Heart left ventricle (tissue), 16 donors: ENCODE data around the gene DDR1. TPM values are rescaled to one million over a fixed set of nuclear protein-coding genes. Genes with fewer than 3 reads are reported as not detected.

ENCODE experiments used
- ATAC-seq, 4 donors: fragments of 200-7000 bp; cut with Tn5 transposase; one replicate each; pipeline ENCODE4 v1.9.1; 2020 to 2022; ENCODE audit warnings: moderate library complexity in 4 of 4, mild to moderate bottlenecking in 3 of 4, moderate number of reproducible peaks in 1 of 4
- DNase-seq, 5 donors: peaks; one replicate each; pipeline ENCODE4 v3.0.0-alpha.2; 2020
- H3K27ac ChIP-seq, 12 donors: fragments of 200-600 bp; sonication (generic) in 4 of 12; one replicate each; pipeline versions ENCODE4 v1.5.0 to v1.8.0; 2016 to 2022; ENCODE audit warnings: mild to moderate bottlenecking in 2 of 12
- H3K27me3 ChIP-seq, 9 donors: fragments of 200-600 bp; sonication (generic) in 2 of 9; one replicate each; pipeline versions ENCODE4 v1.5.1 to v1.8.0; 2016 to 2022; ENCODE audit warnings: mild to moderate bottlenecking in 3 of 9
- H3K36me3 ChIP-seq, 9 donors: fragments of 200-600 bp; sonication (generic) in 2 of 9; one replicate each; pipeline versions ENCODE4 v1.5.0 to v1.8.0; 2018 to 2022; ENCODE audit warnings: mild to moderate bottlenecking in 2 of 9
- H3K4me1 ChIP-seq, 12 donors: fragments of 200-600 bp; sonication (generic) in 4 of 12; one replicate each; pipeline versions ENCODE4 v1.5.0 to v1.8.0; 2016 to 2022; ENCODE audit warnings: mild to moderate bottlenecking in 3 of 12
- H3K4me3 ChIP-seq, 12 donors: fragments of 200-600 bp; sonication (generic) in 4 of 12; one replicate each; pipeline versions ENCODE4 v1.5.0 to v1.8.0; 2017 to 2022; ENCODE audit warnings: mild to moderate bottlenecking in 9 of 12, moderate library complexity in 4 of 12
- H3K9me3 ChIP-seq, 12 donors: fragments of 200-600 bp; sonication (generic) in 4 of 12; one replicate each; pipeline versions ENCODE4 v1.5.0 to v1.8.0; 2016 to 2022; ENCODE audit warnings: mild to moderate bottlenecking in 1 of 12
- CTCF ChIP-seq, 12 donors: fragments of 200-600 bp; sonication (generic) in 4 of 12; IDR thresholded peaks; one replicate each; pipeline versions ENCODE4 v1.5.0 to v1.8.0; 2018 to 2022; ENCODE audit warnings: antibody characterized with exemption in 12 of 12, mild to moderate bottlenecking in 5 of 12
- POLR2A ChIP-seq, 2 donors: fragments of 450-650 bp; IDR thresholded peaks; one replicate each; pipeline ENCODE4 v1.6.1; 2017; ENCODE audit warnings: antibody characterized with exemption in 2 of 2, mild to moderate bottlenecking in 2 of 2, moderate library complexity in 2 of 2
- WGBS, 4 donors: extraction: QIAGEN DNeasy Blood & Tissue Kit in 2 of 4; methylation state at CpG; one replicate each; pipeline versions ENCODE4 v1.1.5 to v1.1.7; 2013 to 2018; 5-methylcytosine and 5-hydroxymethylcytosine counted together
- intact Hi-C, 10 donors: fragments of 100-400 bp; cut with DNase I; formaldehyde crosslinking; loops; one replicate each; pipeline versions ENCODE4 v1.11.1 to v1.14.2; 2022
- microRNA-seq, 4 donors: library from miRNA; unstranded; fragments of <30 nt; microRNA quantifications; one replicate each; pipeline versions ENCODE4 to v1.2.0, GENCODE V29; 2017 to 2020
- polyA plus RNA-seq, 2 donors: library from polyadenylated mRNA; stranded (reverse); fragments of 200-250 nt; gene quantifications; one replicate each; pipeline ENCODE4 v1.2.3, GENCODE V29; 2013
- total RNA-seq, 9 donors: library from RNA; depleted of rRNA in 2 of 9; stranded (reverse); fragments of >200 nt in 2 of 9; fragmentation: NEBNext Ultra II Directional in 3 of 9; extraction: Animal tissue kit (Norgen Biotek cat#: 25700) in 3 of 9; gene quantifications; one replicate each; pipeline versions ENCODE4 v1.1.0 to v1.2.4, GENCODE V29; 2016 to 2023
- donor health status: ischemic (EF 13 %, LVEDD 7.1; RV severe dilation, severe dysfunction).
- donor health status: healthy with polysubstance abuse.
- donor health status: DM: no; HTN: yes; CAD: no.
- donor health status: DM: no; HTN: no; CAD: no.
- donor health status: ischemic (EF 25% LVEDD 6.9; RV normal size, moderate dysfunction).
- donor health status: ischemic (EF 25% LVEDD 5.7; RV mildly dilated, moderate dysfunction).
- donor health status: healthy.
- donor health status: DM: yes; HTN: yes; CAD: no.
- donor health status: ischemic (EF 35%, LVEDD 5.7; RV mildly dilated, moderate dysfunction).
- donor health status: nonischemic (EF 11% LVEDD 7.7; RV severe dilation, severe dysfunction).
- donor health status: DM: yes; HTN: yes; CAD: no.
- donor health status: PGD.
- donor health status: ischemic (EF 29% LVEDD 5.4; RV normal size, mild dysfunction).
- donor health status: nonischemic (EF 23%, LVEDD 6.1; RV moderate dilation, normal function).

DDR1 gene
- total and polyA plus RNA-seq, 11 donors, result 11.8 to 50.0 (median 32.0) TPM

GRCh38 chr6:30947231-30947630 lies 62.9 kb downstream of the DDR1 start:
- DNase-seq (no peak), ATAC-seq (no peak)
- WGBS, 4 donors, result 82 to 88% (median 84%) methylated on average over 4 of the region's 4 CpGs
- no peak overlapping the region for H3K4me3 ChIP-seq
- H3K36me3 ChIP-seq, result no peaks in the 10 kb centered on the region
- intact Hi-C loops, result loop anchor here in 1 of 10 donors (10.0 kb wide), 1 partner anchor 58 kb away; no protein-coding TSS in a partner anchor
- H3K9me3 ChIP-seq, result no peaks in the 10 kb centered on the region
- peaks cover 0 to 13% (median 0%) of the 10 kb centered on the region in 9 donors for H3K27me3 ChIP-seq
- peaks cover 0 to 8% (median 4%) of the 10 kb centered on the region in 12 donors for H3K4me1 ChIP-seq
- no peak overlapping the region for H3K27ac ChIP-seq
- TF ChIP-seq POLR2A (IDR thresholded peaks at IDR 0.05) (no peak), CTCF (IDR thresholded peaks at IDR 0.05) (no peak)

- H3K4me1 ChIP-seq, result no peaks in the 10 kb centered on the region
- H3K27me3 ChIP-seq, result peaks cover 0 to 8% (median 0%) of the 10 kb centered on the region in 9 donors
- H3K9me3 ChIP-seq, result no peaks in the 10 kb centered on the region
- H3K36me3 ChIP-seq, result no peaks in the 10 kb centered on the region
- ATAC-seq, result no peak
- DNase-seq, result no peak
- no peak overlapping the region for H3K27ac ChIP-seq
- 93 to 96% (median 94%) methylated on average over 6 of the region's 6 CpGs for WGBS, 4 donors
- intact Hi-C loops, result loop anchor here in 1 of 10 donors (10.0 kb wide), 1 partner anchor 56 kb away; no protein-coding TSS in a partner anchor
- H3K4me3 ChIP-seq, result no peak overlapping the region
- no peak for TF ChIP-seq POLR2A (IDR thresholded peaks at IDR 0.05)
- TF ChIP-seq CTCF (IDR thresholded peaks at IDR 0.05), result no peak
These were observed 64.5 kb downstream of the DDR1 start for GRCh38 chr6:30948811-30949210.

Small RNAs within 50 kb of the gene (microRNA-seq; reads per million reads assigned to microRNA genes)
- gene MIR4640, result 0 to 0.45 (median 0.21) reads per million in 4 donors

Other genes with a start within 250 kb of the DDR1 start
- 10 to 100 TPM; 27.9 to 58.9 (median 47.4) TPM for gene C6orf136, start 237.4 kb upstream of the DDR1 start, total RNA-seq
- gene C6orf136, start 237.4 kb upstream of the DDR1 start, polyA plus RNA-seq, result 10 to 100 TPM; 46.0 to 79.3 TPM
- gene DHX16, start 211.5 kb upstream of the DDR1 start, total RNA-seq, result 10 to 100 TPM; 17.6 to 26.1 (median 21.0) TPM
- 10 to 100 TPM; 16.1 to 39.4 TPM for gene DHX16, start 211.5 kb upstream of the DDR1 start, polyA plus RNA-seq
- gene PPP1R18, start 197.9 kb upstream of the DDR1 start, total RNA-seq, result 10 to 100 TPM; 11.9 to 77.2 (median 18.5) TPM
- 10 to 100 TPM; 19.4 to 21.8 TPM for gene PPP1R18, start 197.9 kb upstream of the DDR1 start, polyA plus RNA-seq
- 1 to 10 TPM; 2.2 to 9.6 (median 3.9) TPM for gene NRM, start 193.5 kb upstream of the DDR1 start, total RNA-seq
- gene NRM, start 193.5 kb upstream of the DDR1 start, polyA plus RNA-seq, result 1 to 10 TPM; 5.6 to 8.6 TPM
- 10 to 100 TPM; 10.6 to 25.0 (median 17.5) TPM for gene MDC1, start 167.2 kb upstream of the DDR1 start, total RNA-seq
- gene MDC1, start 167.2 kb upstream of the DDR1 start, polyA plus RNA-seq, result 10 to 100 TPM in 1 of 2 donors, 1 to 10 TPM in 1; 8.6 to 13.9 TPM
- 100 to 1,000 TPM; 183 to 474 (median 238) TPM for gene TUBB, start 164.2 kb upstream of the DDR1 start, total RNA-seq
- 100 to 1,000 TPM; 195 to 497 TPM for gene TUBB, start 164.2 kb upstream of the DDR1 start, polyA plus RNA-seq
- gene FLOT1, start 141.8 kb upstream of the DDR1 start, total RNA-seq, result 100 to 1,000 TPM; 166 to 282 (median 211) TPM
- gene FLOT1, start 141.8 kb upstream of the DDR1 start, polyA plus RNA-seq, result 100 to 1,000 TPM; 291 to 310 TPM
- 100 to 1,000 TPM in 2 of 9 donors, 10 to 100 TPM in 6, 1 to 10 TPM in 1; 8.7 to 127 (median 69.8) TPM for gene IER3, start 140.0 kb upstream of the DDR1 start, total RNA-seq
- gene IER3, start 140.0 kb upstream of the DDR1 start, polyA plus RNA-seq, result 100 to 1,000 TPM in 1 of 2 donors, 10 to 100 TPM in 1; 33.3 to 119 TPM
- gene GTF2H4, start 23.7 kb downstream of the DDR1 start, total RNA-seq, result 10 to 100 TPM in 7 of 9 donors, 1 to 10 TPM in 2; 4.2 to 19.9 (median 14.5) TPM
- gene GTF2H4, start 23.7 kb downstream of the DDR1 start, polyA plus RNA-seq, result 10 to 100 TPM; 14.7 to 22.4 TPM
- 10 to 100 TPM; 10.7 to 28.5 (median 18.8) TPM for gene VARS2, start 29.7 kb downstream of the DDR1 start, total RNA-seq
- gene VARS2, start 29.7 kb downstream of the DDR1 start, polyA plus RNA-seq, result 10 to 100 TPM; 12.1 to 19.7 TPM
- gene SFTA2, start 47.7 kb downstream of the DDR1 start, total RNA-seq, result not detected
- not detected for gene SFTA2, start 47.7 kb downstream of the DDR1 start, polyA plus RNA-seq
- under 1 TPM in 1 of 9 donors, not detected in 8; 0.11 TPM for gene MUCL3, start 56.5 kb downstream of the DDR1 start, total RNA-seq
- under 1 TPM in 1 of 2 donors, not detected in 1; 0.03 TPM for gene MUCL3, start 56.5 kb downstream of the DDR1 start, polyA plus RNA-seq
- not detected for gene MUC21, start 99.2 kb downstream of the DDR1 start, total RNA-seq
- gene MUC21, start 99.2 kb downstream of the DDR1 start, polyA plus RNA-seq, result under 1 TPM in 1 of 2 donors, not detected in 1; 0.10 TPM
- under 1 TPM in 8 of 9 donors, not detected in 1; 0.06 to 0.49 (median 0.20) TPM for gene MUC22, start 126.0 kb downstream of the DDR1 start, total RNA-seq
- gene MUC22, start 126.0 kb downstream of the DDR1 start, polyA plus RNA-seq, result under 1 TPM; 0.01 to 0.34 TPM
- gene C6orf15, start 228.1 kb downstream of the DDR1 start, total RNA-seq, result not detected
- gene C6orf15, start 228.1 kb downstream of the DDR1 start, polyA plus RNA-seq, result not detected
- 1 to 10 TPM in 7 of 9 donors, under 1 TPM in 2; 0.63 to 5.5 (median 2.9) TPM for gene PSORS1C1, start 230.3 kb downstream of the DDR1 start, total RNA-seq
- gene PSORS1C1, start 230.3 kb downstream of the DDR1 start, polyA plus RNA-seq, result 1 to 10 TPM in 1 of 2 donors, under 1 TPM in 1; 0.37 to 5.8 TPM
- under 1 TPM in 1 of 9 donors, not detected in 8; 0.56 TPM for gene CDSN, start 235.9 kb downstream of the DDR1 start, total RNA-seq
- under 1 TPM in 1 of 2 donors, not detected in 1; 0.15 TPM for gene CDSN, start 235.9 kb downstream of the DDR1 start, polyA plus RNA-seq